Fibroblast of skin of right quadriceps (primary cell): Measurements from ENCODE around the gene HS1BP3.

ENCODE experiments used
- DNase-seq: peaks from one replicate; pipeline ENCODE4 v3.0.0-alpha.2; 2013

Gene HS1BP3

GRCh38 chr2:20615466-20616241 lies 35.2 kb downstream of the HS1BP3 start:
- DNase-seq = no peak

- no peak for DNase-seq
These were observed 35.8 kb downstream of the HS1BP3 start for GRCh38 chr2:20615068-20615465.

GRCh38 chr2:20614201-20615067 lies 36.5 kb downstream of the HS1BP3 start:
- DNase-seq = peak; percentile 38

- no peak for DNase-seq
These were observed 37.7 kb downstream of the HS1BP3 start for GRCh38 chr2:20612925-20613916.

GRCh38 chr2:20611844-20612356 lies 39.0 kb downstream of the HS1BP3 start:
- DNase-seq = no peak

GRCh38 chr2:20611077-20611843 lies 39.6 kb downstream of the HS1BP3 start:
- peak; percentile 58 for DNase-seq

- DNase-seq = no peak
These were observed 40.9 kb downstream of the HS1BP3 start for GRCh38 chr2:20609995-20610357.

- DNase-seq = peak; percentile 82
These were observed 41.4 kb downstream of the HS1BP3 start for GRCh38 chr2:20609349-20609994.

GRCh38 chr2:20608666-20609348 lies 42.1 kb downstream of the HS1BP3 start:
- no peak for DNase-seq

GRCh38 chr2:20607446-20607845 lies 43.5 kb downstream of the HS1BP3 start:
- no peak for DNase-seq

GRCh38 chr2:20606198-20606597 lies 44.7 kb downstream of the HS1BP3 start:
- no peak for DNase-seq

GRCh38 chr2:20604951-20605381 lies 45.9 kb downstream of the HS1BP3 start:
- DNase-seq = peak; percentile 87

GRCh38 chr2:20604401-20604911 lies 46.4 kb downstream of the HS1BP3 start:
- DNase-seq = no peak

- no peak for DNase-seq
These were observed 47.1 kb downstream of the HS1BP3 start for GRCh38 chr2:20603791-20604190.

GRCh38 chr2:20602803-20603202 lies 48.1 kb downstream of the HS1BP3 start:
- DNase-seq = no peak

- DNase-seq = no peak
These were observed 50.1 kb downstream of the HS1BP3 start for GRCh38 chr2:20600756-20601325.

- DNase-seq = no peak
These were observed 50.9 kb downstream of the HS1BP3 start for GRCh38 chr2:20599861-20600461.

- DNase-seq = no peak
These were observed 51.8 kb downstream of the HS1BP3 start for GRCh38 chr2:20599001-20599600.

- DNase-seq = no peak
These were observed 53.1 kb downstream of the HS1BP3 start for GRCh38 chr2:20597860-20598183.
